GM20431 (cell line): ENCODE data around the gene LPAR5.

Source experiments
- in situ Hi-C: fragments of 300-500 bp; cut with MseI, MboI; formaldehyde crosslinking; loops from one replicate; pipeline ENCODE4 v1.15.0; 2020; ENCODE audit warnings: low sequenced_read_pairs; ENCODE audit not compliant: unreplicated experiment

The LPAR5 gene

DNA sequence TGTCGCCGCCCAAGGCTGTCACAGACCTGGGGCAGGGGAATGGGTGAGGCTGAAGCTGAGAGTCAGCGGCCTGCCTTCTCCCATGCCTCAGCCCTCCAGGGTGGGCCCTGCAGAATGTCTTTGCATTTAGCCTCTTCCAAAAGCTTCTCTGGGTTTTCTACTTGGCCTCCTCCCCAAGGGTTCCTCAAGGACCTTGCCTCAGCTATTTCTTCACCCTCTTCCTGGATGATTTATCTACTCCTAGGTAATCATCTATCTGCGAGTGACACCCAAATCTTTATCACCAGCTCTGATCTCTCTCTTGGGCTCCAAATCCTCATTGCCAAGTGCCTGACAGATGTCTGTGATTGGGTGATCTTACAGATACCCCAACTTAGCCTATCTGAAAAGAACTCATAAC, 4.7 kb upstream of the LPAR5 start:
- in situ Hi-C loops: no loop called here

DNA sequence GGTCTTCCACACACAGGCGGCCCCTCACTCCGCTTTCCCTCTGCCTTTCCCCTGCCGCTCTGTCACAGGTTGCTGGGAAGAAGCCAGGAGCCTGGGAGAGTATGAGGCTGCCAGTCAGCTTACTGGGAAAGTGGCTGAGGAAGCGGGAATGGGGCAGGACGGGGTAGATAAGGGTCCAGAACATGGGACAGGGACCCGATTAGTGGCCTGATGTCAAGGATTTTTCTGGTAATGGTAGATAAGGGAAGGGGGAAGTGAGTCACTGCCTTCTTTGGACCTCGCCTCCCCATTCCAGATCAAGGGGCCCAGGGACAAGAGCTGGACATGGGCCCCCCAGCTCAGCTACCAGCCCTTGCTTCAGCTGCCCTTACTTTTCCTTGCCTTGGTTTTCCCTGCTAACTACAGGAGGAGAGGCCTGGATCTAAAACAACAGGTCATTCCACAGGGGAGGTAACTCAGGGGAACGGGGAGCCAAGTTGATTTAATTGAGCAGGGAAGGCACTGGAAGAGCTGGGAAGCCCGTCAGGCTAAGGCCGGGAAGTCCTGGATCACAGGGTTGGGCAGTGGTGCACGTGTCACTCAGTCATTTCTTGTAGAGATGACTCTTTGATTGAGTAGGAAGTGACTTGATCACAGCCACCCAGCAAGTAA, 3.5 kb upstream of the LPAR5 start:
- in situ Hi-C loops: no loop called here

DNA sequence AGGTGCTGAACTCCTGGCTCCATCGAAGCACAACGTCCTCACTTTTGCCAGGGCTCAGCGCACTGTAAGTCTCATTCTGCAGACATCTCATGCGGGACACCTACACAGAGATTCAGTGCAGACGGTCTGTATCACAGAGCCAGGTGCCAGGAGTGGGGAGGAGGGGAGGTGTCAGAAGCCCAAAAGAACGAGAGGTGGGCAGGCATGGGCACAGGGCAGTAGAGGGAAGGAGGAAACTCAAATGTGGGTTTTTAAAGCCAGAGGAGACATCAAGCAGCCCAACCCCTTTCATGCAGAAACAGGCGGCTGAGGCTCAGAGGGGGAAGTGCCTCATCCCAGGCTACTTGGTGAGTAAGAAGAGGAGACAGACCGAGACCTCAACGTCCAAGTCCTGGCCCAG, 2.5 kb upstream of the LPAR5 start:
- in situ Hi-C loops: no loop called here

DNA sequence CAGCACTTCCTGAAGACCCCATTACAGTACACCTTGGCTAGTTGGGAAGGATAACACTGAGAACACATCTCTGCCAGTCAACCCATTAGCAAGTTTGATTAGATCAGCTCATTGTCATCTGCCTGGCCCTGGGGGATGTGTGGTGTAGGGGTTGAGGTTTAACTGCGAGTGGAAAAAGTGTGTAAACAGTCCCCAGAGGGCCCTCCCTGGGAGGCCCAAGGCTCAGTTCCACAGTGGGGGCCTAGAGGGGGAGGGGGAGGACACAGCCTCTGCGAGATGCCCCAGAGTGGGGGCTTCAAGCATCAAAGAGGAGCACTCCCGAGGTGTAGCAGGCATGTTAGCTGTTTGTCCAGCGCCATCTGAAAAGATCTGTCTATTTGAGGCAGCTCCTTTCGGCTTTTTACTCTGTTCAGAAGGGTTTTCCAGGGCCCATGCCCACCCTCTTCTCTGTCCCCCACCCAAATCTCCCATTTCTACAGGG, 344 bp downstream of the LPAR5 start:
- in situ Hi-C loops: no loop called here

DNA sequence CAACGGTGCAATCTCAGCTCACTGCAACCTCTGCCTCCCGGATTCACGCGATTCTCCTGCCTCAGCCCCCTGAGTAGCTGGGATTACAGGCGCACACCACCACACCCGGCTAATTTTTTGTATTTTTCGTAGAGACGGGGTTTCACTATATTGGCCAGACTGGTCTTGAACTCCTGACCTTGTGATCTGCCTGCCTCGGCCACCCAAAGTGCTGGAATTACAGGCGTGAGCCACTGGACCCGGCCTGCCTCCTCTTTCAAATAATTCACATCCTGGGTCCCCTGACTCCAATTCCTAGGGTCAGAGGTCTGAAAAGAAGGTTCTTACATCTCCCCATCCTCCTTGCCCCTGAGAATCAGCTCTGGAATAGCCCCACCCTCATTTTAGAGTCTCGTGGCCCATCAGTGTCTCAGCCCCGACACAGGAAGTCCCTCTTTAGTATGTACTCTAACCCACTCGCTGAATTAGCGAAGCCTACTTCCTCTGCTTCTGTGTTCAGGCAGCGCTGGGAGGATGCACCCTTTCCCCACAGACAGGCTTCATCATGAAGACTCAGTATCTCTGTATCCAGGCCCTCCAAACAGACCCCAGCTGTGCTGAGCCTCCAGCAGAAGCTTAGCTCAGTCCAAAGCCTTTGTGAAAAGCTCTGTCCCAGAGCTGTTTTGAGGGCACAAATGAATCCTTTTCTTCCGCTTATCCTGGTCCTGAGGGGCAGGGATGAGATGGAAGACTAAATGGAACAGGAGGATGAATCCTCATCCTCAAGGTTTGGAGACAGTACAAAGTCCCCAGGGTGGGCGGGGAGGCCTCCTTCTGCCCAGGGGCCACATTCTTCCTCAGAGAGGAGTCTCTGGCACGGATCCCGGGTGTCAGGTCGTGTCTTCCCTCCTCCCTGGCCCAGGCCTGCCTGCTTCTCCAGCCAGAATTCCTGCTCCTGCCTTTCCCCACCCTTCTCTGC, 3.5 kb downstream of the LPAR5 start:
- in situ Hi-C loops: no loop called here

DNA sequence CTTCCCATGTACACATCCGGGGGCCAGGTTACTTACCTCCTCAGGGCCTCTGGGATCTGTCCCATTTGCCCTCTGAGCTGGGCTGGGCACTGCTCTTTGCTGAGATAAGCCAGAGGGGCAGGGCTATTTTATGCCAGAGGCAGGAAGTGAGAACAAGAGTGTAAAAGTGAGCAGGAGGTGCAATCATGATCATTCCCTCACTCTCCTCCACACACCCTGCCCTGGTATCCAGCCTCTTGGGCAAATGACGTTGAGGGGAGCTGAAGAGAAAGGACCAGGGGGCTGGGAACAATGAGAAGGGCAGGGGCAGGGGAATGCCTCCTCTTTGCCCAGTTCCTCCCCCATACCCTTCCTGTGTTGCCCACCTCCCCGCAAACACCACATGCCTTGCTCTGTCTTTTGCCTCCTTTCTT, 4.2 kb downstream of the LPAR5 start:
- in situ Hi-C loops: no loop called here

DNA sequence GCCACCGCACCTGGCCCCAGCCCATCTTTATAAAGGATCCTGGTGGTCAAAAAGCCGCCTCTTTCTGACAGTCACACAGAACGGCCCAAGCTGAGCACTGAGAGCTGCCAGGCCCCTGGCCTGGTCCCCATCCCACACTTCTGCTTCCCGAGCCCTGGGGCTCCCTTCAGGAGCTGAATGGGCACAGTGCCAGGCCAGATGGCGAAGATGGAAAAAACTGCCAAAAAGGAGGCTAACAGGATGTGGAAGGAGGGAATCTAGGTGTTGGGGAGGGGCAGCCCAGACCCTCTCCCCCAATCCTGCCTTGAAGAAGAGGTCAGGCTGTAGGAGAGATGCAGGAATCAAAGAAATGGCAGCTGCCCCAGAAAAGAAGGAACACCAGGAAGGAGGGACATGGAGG, 5.0 kb downstream of the LPAR5 start:
- in situ Hi-C loops: no loop called here

DNA sequence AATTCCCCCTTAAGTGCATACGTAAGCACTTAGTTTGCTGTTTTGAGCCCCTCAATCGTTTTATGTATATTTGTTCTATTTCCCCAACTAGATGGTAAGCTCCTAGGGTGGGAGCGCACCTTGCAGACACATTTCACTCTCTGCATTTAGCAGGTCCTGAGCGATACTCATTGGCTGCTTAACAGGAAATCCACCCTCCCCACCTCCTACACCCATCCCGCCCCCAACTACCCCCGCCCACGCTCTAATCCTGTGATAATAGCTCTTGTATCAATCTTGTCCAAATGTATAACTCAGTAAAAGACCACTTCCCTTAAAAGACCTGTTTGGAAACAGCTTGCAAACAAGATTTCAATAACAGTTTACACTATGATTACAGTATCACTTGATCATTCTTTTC, 8.1 kb downstream of the LPAR5 start:
- in situ Hi-C loops: no loop called here

DNA sequence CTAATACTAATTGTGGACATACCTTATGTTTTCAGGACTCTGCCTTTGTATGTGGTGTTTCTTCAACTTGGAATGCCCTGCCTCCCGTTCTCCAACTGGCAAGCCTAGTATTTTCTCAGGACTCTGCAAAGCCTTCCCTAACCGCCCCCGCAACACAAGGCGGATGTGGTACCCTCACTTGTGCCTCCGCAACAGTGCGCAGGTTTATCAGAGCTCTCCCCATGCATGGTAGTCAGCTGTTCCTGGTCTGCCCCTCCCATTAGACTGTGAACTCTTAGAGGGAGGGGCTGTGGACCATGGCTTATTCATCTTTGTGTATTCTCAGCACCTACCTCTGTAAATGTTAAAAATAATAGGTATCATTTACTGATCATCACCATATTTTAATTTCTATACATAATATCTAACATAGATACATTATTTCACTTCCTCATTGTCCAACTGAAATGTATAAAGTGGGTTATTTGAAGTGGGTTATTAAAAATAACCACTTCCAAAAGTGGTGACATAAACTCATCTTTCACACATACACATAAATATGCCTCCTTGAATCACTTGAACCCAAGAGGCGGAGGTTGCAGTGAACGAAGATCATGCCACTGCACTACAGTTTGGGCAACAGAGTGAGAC, 9.0 kb downstream of the LPAR5 start:
- in situ Hi-C loops: no loop called here

DNA sequence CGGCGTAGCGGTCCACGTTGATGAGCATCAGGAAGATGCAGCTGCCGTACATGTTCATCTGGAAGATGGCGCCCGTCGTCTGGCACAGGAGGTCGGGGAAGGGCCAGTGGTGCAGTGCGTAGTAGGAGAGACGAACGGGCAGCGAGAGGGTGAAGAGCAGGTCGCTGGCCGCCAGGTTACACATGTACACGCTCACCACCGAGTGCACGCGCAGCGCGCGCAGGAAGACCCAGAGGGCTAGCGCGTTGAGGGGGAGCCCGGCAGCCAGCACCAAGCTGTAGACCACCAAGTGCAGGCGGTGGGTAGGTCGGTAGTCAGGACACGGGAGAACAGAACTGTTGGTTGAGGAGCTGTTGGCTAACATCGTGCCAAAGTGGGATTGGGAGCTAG, 14.9 kb downstream of the LPAR5 start:
- in situ Hi-C loops: no loop called here

DNA sequence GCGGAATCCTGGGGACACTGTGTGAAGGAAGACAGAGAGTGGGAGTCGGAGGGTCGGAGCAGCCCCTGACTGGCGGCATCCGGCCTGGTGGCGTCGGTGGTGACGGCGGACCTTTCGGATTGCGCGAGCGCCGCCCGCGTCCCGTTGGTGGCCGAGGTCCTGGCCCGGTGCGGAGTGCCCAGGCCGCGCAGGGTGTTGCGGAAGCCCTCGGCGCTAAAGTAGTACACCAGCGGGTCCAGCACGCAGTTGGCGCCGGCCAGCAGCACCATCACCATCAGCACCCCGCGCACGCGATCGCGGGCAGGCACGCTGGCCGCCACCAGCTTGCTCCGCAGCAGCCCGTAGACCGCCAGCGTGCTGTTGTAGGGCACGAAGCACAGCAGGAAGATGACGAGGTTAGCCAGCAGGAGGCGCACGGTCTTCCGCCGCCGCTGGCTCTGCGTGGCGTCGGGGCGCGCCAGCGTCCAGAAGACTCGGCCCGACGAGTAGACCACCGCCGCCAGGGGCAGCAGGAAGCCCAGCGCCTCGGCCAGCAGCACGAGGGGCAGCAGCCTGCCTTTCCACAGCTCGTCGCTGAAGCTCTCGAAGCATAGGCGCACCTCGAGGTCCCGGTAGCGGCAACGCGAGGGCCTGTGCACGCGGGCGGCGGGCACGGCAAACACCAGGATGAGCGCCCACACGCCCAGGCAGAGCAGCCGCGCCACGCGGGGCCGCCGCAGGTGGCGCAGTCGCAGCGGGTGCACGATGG, 15.4 kb downstream of the LPAR5 start:
- in situ Hi-C loops: no loop called here

DNA sequence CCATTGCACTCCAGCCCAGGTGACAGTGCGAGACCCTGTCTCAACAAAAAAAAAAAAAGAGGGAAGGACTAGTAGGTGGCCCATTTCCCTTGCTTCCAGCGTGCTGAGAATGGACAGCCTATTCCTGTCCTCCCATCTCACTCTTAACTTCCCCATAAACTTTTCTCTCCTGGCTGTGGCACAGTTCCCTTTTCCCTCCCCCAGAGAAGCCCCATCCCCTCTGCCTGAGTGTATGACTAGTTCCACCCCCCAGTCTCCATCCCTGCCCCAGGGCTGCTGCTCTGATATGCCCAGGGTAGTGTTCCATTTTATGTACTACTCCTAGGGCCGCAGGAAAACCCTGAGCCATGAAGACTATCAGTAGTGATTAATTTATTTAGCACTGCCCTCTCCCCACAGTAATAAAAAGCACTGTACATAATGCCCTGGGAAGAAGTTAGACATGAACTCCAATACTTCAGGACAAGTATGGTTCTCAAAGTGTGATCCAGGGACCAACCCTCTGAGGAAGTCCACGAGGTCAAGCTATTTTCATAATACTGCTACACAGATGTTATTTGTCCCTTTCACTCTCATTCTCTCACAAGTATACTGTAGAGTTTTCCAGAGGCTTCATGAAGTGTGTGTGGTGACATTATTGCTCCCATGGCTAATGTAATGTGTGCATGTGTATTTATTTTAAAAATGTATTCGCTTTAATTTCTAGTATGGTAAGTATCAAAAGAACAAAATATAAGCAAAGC, 17.1 kb downstream of the LPAR5 start:
- in situ Hi-C loops: no loop called here

DNA sequence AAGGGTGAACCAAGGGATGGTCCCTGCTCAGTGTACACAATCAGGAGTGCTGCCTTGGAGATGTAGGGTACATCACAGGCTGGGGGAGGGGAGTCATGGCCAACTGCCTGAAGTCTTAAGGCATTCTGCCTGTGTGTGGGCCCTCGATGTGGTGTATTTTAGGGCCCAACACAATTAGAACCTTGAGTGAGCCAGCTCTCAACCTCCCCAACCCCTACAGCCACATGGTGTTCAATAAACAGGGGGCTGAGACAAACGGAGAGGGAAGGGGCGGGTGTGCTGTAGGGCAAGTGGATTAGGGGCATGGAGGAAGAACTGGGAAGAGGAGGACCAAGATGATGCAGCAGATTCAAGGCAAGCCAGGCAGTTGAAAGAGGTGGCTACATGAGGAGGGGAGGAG, 20.0 kb downstream of the LPAR5 start:
- in situ Hi-C loops: no loop called here

DNA sequence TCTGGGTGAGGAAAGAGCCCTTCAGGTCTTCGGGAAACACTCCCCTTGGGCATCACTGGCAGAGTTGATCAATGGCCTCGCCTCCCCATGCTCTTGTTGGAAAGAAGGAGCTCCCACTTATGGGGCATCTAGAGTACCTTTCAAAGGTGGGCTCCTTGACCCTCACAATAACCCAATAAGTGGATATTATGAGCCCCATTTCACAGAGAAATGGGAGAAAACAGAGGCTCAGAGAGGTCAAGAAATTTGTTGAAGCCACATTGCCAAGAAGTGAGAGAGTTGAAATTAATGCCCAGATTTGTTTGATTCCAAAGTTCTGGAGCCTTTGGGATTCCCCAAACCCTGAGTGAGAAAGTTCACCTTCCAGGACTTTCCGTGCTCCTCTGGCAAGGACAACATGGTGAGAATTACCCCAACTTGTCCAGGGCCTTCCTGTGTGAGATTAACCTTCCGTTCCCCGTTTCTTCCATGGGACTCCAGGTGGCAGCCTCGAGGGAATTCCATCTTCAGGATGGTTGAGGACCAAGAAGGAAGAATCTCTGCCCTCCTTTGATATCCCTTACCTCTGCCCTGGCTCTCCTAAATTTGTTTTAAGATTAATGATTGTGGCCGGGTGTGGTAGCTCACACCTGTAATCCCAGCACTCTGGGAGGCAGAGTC, 21.1 kb downstream of the LPAR5 start:
- in situ Hi-C loops: no loop called here

DNA sequence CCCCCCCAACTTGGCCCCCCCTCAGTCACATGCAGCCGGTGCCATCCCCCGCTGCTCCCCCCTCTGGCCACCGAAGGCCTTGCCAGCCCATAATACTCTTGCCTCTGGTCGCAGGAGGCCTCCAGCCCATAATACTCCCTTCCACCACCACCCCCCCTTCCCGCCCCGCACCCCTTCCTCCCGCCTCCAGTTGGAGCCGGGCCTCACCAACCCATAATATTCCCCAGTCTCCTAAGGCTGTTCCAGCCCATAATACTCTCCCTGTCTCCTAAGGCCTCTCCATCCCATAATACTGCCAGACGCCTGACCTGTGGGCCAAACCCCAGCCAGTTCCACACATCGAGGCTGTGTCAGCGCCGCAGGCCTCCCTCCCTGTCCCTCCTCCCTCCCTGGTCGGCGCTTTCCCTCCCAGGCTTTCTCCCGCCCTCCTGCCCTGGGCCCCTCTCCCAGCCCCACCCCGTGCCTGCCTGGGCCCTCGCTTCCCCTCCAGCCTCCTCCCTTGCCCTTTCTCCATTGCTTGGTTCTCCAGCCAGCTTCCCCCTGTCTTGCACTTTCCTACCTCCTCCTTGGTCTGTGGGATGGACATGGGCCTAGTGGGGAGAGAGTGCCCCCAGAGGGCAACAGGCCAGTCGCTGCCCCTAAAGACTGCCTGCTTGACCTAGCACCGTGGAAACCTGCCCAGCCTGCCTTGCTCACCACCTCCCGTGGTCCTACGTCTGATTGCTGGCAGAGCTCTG, 21.8 kb downstream of the LPAR5 start:
- in situ Hi-C loops: no loop called here

DNA sequence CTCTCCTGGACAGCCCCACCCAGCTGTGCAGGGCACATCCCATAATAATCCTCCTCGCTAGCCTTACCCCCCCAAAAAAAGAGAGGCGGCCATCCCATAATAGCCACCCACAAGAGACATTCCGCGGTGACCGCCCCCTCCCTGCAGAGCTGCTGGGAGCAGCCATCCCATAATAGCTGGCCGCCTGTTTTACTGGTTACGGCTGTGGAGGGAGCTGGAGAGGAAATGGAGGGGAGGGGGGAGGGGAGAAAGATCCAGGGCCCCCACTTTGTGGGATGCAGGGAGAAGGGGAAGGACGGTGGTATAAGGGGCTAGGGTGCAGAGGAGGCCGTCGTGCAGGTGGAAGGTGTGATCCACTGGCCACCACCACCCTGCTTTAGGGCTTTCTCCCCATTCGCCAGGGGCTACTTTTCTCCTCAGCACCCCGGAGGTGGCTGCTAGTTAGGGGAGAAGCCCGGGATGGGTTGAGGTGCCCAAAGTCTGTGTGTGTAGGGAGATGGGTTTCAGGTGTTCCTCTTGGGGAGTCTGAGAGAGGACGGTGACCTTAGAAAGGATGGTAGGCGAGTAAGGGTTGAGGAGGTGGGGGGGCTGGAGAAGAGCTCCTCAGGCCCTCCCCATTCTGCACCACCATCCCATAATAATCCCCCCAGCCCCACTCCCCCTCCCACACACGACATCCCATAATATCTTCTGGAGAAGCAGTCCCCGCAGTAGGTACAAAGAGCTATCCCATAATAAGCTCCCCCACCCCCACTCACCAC, 22.6 kb downstream of the LPAR5 start:
- in situ Hi-C loops: no loop called here

DNA sequence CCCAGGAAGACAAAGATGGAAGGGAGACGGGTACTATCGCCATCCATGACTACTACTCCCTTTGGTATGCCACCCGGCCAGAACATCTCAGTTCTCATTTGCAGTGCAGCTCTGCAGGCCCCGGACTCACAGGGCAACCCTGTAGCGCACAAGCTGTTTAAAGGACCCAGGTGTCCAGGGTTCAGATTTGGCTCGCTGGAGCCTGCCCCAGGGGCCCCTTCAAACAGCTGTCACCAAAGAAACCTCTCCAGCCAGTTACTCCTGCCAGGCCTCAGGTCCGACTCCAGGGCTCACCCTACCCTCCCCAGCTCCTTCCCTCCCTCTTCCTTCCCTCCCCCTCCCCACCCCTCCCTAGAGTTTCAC, 23.1 kb downstream of the LPAR5 start:
- in situ Hi-C loops: no loop called here

DNA sequence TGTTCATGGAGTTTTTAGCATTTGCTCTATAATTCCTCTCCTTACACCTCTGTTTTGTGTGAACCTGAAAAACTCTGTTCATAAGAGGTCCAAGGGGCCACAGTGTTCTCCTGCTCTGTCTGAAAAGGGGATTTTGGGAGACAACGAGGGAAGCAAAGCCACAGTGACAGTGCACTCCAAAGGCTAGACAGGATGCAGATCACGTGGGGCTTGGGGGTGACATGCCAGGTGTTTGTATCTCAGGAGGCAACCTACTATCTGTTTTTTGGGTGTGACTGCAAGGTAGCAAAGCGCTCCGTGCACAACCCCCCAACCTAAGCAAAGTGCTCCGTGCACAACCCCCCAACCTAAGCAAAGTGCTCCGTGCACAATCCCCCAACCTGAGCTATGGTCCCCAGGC, 23.5 kb downstream of the LPAR5 start:
- in situ Hi-C loops: no loop called here
